ENCODE measurements around the gene MFAP2. TPM values are rescaled to one million over a fixed set of nuclear protein-coding genes. Genes with fewer than 3 reads are reported as not detected.

MFAP2 gene
- total RNA-seq, 1 donor from 2014 or later = 172 TPM

DNA sequence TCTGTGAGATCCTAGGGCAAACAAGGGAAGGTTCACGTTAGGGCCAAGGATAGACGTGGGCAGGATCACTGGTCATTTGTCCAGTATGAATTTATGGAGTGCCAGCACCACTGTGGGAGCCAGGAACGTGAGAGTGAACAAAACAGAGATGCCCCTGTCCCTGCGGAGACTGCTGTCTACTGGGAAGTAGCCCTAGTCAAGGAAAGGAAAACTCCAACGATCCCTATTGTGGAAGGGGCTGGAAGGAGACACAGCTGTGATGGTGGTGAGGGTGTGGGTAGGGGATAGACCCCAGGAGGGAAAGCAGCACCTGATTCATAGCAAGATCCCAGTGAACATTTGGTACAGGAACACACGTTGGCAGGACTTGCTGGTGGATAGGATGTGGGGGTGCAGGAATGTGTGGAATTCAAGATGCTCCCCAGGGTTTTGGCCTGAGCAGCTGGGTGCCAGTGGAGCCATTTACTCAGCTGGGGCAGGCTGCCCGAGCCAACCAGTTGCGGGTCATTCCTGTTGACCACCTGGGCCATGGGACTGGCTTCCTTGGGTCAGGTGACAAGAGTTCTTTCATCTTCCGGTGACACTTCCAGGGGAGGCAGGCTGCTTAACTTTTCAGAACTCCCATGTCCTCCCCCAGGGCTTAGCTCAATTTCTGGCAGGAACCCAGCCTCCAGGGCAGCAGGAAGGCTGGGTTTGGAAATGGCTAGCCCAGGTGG, 32.5 kb upstream of the MFAP2 start:
- H3K27me3 Mint-ChIP-seq (ENCODE audit: unreplicated experiment) = no peaks in the 10 kb centered on the region
- H3K9me3 Mint-ChIP-seq (ENCODE audit: unreplicated experiment) = no peaks in the 10 kb centered on the region
- peak overlapping the region; percentile 24 for H3K4me3 Mint-ChIP-seq (ENCODE audit: unreplicated experiment)
- H3K36me3 Mint-ChIP-seq (ENCODE audit: unreplicated experiment) = peaks cover under 1% of the 10 kb centered on the region
- no peak for TF ChIP-seq CTCF (IDR thresholded peaks at IDR 0.05)
- H3K27ac Mint-ChIP-seq (ENCODE audit: unreplicated experiment) = peak overlapping the region; percentile 77
- H3K4me1 Mint-ChIP-seq (ENCODE audit: unreplicated experiment) = peaks cover 52% of the 10 kb centered on the region
- no peak for DNase-seq (ENCODE audit: extremely low spot score, unreplicated experiment)

DNA sequence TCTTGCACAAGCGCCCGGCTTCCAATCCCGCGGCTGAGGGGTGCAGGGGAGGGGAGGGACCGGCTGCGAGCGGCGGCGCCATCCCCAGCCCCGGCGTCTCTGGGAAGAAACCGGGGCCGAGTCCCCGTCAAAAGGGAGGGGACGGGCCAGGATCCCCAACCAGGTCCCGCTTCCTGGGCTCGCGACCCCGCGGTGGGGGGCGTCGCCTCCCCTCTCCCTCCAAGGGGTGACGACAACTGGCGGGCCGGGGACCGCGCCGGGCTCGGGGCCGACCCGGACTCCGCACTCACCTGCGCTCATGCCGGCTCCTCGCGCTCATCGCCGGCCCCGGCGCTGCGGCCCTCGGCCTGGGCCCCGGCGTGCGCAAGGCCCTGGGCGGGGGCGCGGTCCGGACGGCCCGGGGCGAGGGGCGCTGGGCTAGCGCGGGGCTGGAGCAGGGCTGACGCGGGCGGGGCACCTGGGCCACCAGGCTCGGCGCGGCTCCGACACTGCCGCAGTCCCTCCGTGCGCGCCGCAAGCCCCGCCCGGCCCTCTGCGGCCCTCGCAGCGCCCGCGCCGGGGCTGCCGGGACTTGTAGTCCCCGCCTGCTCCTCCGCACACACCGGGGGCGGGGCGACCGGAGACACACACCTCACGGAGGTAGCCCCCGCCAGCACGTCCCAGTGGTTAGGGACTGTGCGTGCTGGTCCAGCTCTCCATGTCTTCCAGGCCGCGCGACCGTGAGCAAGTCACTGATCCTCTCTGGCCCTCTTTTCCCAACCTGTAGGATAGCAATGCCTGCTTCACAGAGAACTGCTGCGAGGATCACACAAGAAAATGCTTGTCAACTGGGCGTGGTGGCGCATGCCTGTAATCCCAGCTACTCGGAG, 31.3 kb upstream of the MFAP2 start, which contains the start of gene ATP13A2:
Gene ATP13A2 (minus strand): TSS at position 490 of the 869 bp plus-strand sequence. CDS start 190 bp downstream, at position 300.
- Mint-ChIP-seq H3K27me3 (ENCODE audit: unreplicated experiment) (no peaks in the 10 kb centered on the region), H3K4me1 (ENCODE audit: unreplicated experiment) (peaks cover 51% of the 10 kb centered on the region), H3K36me3 (ENCODE audit: unreplicated experiment) (no peaks in the 10 kb centered on the region), H3K4me3 (ENCODE audit: unreplicated experiment) (peak within 1 kb of the TSS; percentile 80), H3K9me3 (ENCODE audit: unreplicated experiment) (no peaks in the 10 kb centered on the region), H3K27ac (ENCODE audit: unreplicated experiment) (peak within 1 kb of the TSS; percentile 77)
- no peak for TF ChIP-seq CTCF (IDR thresholded peaks at IDR 0.05)
- peak; percentile 89 for DNase-seq (ENCODE audit: extremely low spot score, unreplicated experiment)

GRCh38 chr1:17011092-17011438, 30.6 kb upstream of the MFAP2 start:
- TF ChIP-seq CTCF (IDR thresholded peaks at IDR 0.05) = no peak
- DNase-seq (ENCODE audit: extremely low spot score, unreplicated experiment) = no peak
- no peaks in the 10 kb centered on the region for H3K9me3 Mint-ChIP-seq (ENCODE audit: unreplicated experiment)
- H3K27ac Mint-ChIP-seq (ENCODE audit: unreplicated experiment) = peak overlapping the region; percentile 52
- H3K4me1 Mint-ChIP-seq (ENCODE audit: unreplicated experiment) = peaks cover 45% of the 10 kb centered on the region
- peak overlapping the region; percentile 80 for H3K4me3 Mint-ChIP-seq (ENCODE audit: unreplicated experiment)
- no peaks in the 10 kb centered on the region for H3K36me3 Mint-ChIP-seq (ENCODE audit: unreplicated experiment)
- H3K27me3 Mint-ChIP-seq (ENCODE audit: unreplicated experiment) = no peaks in the 10 kb centered on the region

- no peaks in the 10 kb centered on the region for H3K27me3 Mint-ChIP-seq (ENCODE audit: unreplicated experiment)
- H3K4me1 Mint-ChIP-seq (ENCODE audit: unreplicated experiment) = peaks cover 41% of the 10 kb centered on the region
- DNase-seq (ENCODE audit: extremely low spot score, unreplicated experiment) = no peak
- TF ChIP-seq CTCF (IDR thresholded peaks at IDR 0.05) = no peak
- H3K9me3 Mint-ChIP-seq (ENCODE audit: unreplicated experiment) = no peaks in the 10 kb centered on the region
- no peak overlapping the region for H3K4me3 Mint-ChIP-seq (ENCODE audit: unreplicated experiment)
- no peak overlapping the region for H3K27ac Mint-ChIP-seq (ENCODE audit: unreplicated experiment)
- no peaks in the 10 kb centered on the region for H3K36me3 Mint-ChIP-seq (ENCODE audit: unreplicated experiment)
Observed at GRCh38 chr1:17009706-17010105, 29.3 kb upstream of the MFAP2 start.

Measured in osteocyte (in vitro differentiated cells).